ENCODE measurements around the gene ASTN2. TPM values are rescaled to one million over a fixed set of nuclear protein-coding genes. Genes with fewer than 3 reads are reported as not detected.
A peak's percentile ranks its signal among the peaks of the same experiment; 100 is the strongest.

ASTN2 gene
- total RNA-seq, 1 donor from 2014 or later, result 2.8 TPM

GRCh38 chr9:116646661-116647514 is 768.0 kb downstream of the ASTN2 start:
- peak; percentile 59 for DNase-seq
- H3K4me1 Mint-ChIP-seq, result no peaks in the 10 kb centered on the region
- no peaks in the 10 kb centered on the region for H3K9me3 Mint-ChIP-seq
- H3K4me3 Mint-ChIP-seq, result no peak overlapping the region
- no peaks in the 10 kb centered on the region for H3K36me3 Mint-ChIP-seq (ENCODE audit: low read depth)
- intact Hi-C loops (cut with micrococcal nuclease), result no loop called here
- H3K27me3 Mint-ChIP-seq, result no peaks in the 10 kb centered on the region
- H3K27ac Mint-ChIP-seq, result no peak overlapping the region

- Mint-ChIP-seq H3K4me3 (no peak overlapping the region), H3K27me3 (no peaks in the 10 kb centered on the region), H3K4me1 (no peaks in the 10 kb centered on the region), H3K36me3 (ENCODE audit: low read depth) (no peaks in the 10 kb centered on the region), H3K27ac (no peak overlapping the region), H3K9me3 (no peaks in the 10 kb centered on the region)
- no peak for DNase-seq
- intact Hi-C loops (cut with micrococcal nuclease), result no loop called here
These were observed 770.7 kb downstream of the ASTN2 start for GRCh38 chr9:116644091-116644688.

GRCh38 chr9:116643691-116644090 is 771.2 kb downstream of the ASTN2 start:
- no peak overlapping the region for H3K4me3 Mint-ChIP-seq
- no peaks in the 10 kb centered on the region for H3K27me3 Mint-ChIP-seq
- H3K36me3 Mint-ChIP-seq (ENCODE audit: low read depth), result no peaks in the 10 kb centered on the region
- intact Hi-C loops (cut with micrococcal nuclease), result no loop called here
- no peak for DNase-seq
- no peaks in the 10 kb centered on the region for H3K4me1 Mint-ChIP-seq
- no peak overlapping the region for H3K27ac Mint-ChIP-seq
- no peaks in the 10 kb centered on the region for H3K9me3 Mint-ChIP-seq

- intact Hi-C loops (cut with micrococcal nuclease), result no loop called here
- no peak overlapping the region for H3K4me3 Mint-ChIP-seq
- H3K9me3 Mint-ChIP-seq, result no peaks in the 10 kb centered on the region
- H3K27me3 Mint-ChIP-seq, result no peaks in the 10 kb centered on the region
- DNase-seq, result no peak
- no peak overlapping the region for H3K27ac Mint-ChIP-seq
- no peaks in the 10 kb centered on the region for H3K36me3 Mint-ChIP-seq (ENCODE audit: low read depth)
- no peaks in the 10 kb centered on the region for H3K4me1 Mint-ChIP-seq
These were observed 773.4 kb downstream of the ASTN2 start for GRCh38 chr9:116641292-116642059.

- no peak overlapping the region for H3K27ac Mint-ChIP-seq
- H3K27me3 Mint-ChIP-seq, result no peaks in the 10 kb centered on the region
- no peaks in the 10 kb centered on the region for H3K9me3 Mint-ChIP-seq
- no peaks in the 10 kb centered on the region for H3K36me3 Mint-ChIP-seq (ENCODE audit: low read depth)
- no peak for DNase-seq
- no peak overlapping the region for H3K4me3 Mint-ChIP-seq
- intact Hi-C loops (cut with micrococcal nuclease), result no loop called here
- no peaks in the 10 kb centered on the region for H3K4me1 Mint-ChIP-seq
These were observed 775.6 kb downstream of the ASTN2 start for GRCh38 chr9:116639251-116639741.

GRCh38 chr9:116635908-116636307 is 778.9 kb downstream of the ASTN2 start:
- DNase-seq, result no peak
- Mint-ChIP-seq H3K27ac (no peak overlapping the region), H3K4me1 (no peaks in the 10 kb centered on the region), H3K9me3 (no peaks in the 10 kb centered on the region), H3K27me3 (no peaks in the 10 kb centered on the region), H3K36me3 (ENCODE audit: low read depth) (no peaks in the 10 kb centered on the region), H3K4me3 (no peak overlapping the region)
- intact Hi-C loops (cut with micrococcal nuclease), result no loop called here

- intact Hi-C loops (cut with micrococcal nuclease), result no loop called here
- no peak overlapping the region for H3K4me3 Mint-ChIP-seq
- no peaks in the 10 kb centered on the region for H3K9me3 Mint-ChIP-seq
- no peaks in the 10 kb centered on the region for H3K4me1 Mint-ChIP-seq
- no peaks in the 10 kb centered on the region for H3K27me3 Mint-ChIP-seq
- H3K27ac Mint-ChIP-seq, result no peak overlapping the region
- DNase-seq, result no peak
- H3K36me3 Mint-ChIP-seq (ENCODE audit: low read depth), result no peaks in the 10 kb centered on the region
These were observed 781.6 kb downstream of the ASTN2 start for GRCh38 chr9:116632990-116633838.

GRCh38 chr9:116629634-116630033 is 785.2 kb downstream of the ASTN2 start:
- Mint-ChIP-seq H3K36me3 (ENCODE audit: low read depth) (no peaks in the 10 kb centered on the region), H3K9me3 (peaks cover 4% of the 10 kb centered on the region), H3K4me3 (no peak overlapping the region), H3K27me3 (no peaks in the 10 kb centered on the region), H3K4me1 (no peaks in the 10 kb centered on the region), H3K27ac (no peak overlapping the region)
- DNase-seq, result no peak
- intact Hi-C loops (cut with micrococcal nuclease), result no loop called here

- Mint-ChIP-seq H3K4me1 (no peaks in the 10 kb centered on the region), H3K27me3 (no peaks in the 10 kb centered on the region), H3K27ac (no peak overlapping the region), H3K9me3 (peaks cover 4% of the 10 kb centered on the region), H3K4me3 (no peak overlapping the region), H3K36me3 (ENCODE audit: low read depth) (no peaks in the 10 kb centered on the region)
- DNase-seq, result no peak
- intact Hi-C loops (cut with micrococcal nuclease), result no loop called here
These were observed 786.1 kb downstream of the ASTN2 start for GRCh38 chr9:116628716-116629115.

GRCh38 chr9:116627433-116627832 is 787.4 kb downstream of the ASTN2 start:
- Mint-ChIP-seq H3K36me3 (ENCODE audit: low read depth) (no peaks in the 10 kb centered on the region), H3K9me3 (peaks cover 4% of the 10 kb centered on the region), H3K4me1 (no peaks in the 10 kb centered on the region), H3K27ac (no peak overlapping the region), H3K27me3 (no peaks in the 10 kb centered on the region), H3K4me3 (no peak overlapping the region)
- intact Hi-C loops (cut with micrococcal nuclease), result no loop called here
- DNase-seq, result no peak

GRCh38 chr9:116626762-116627161 is 788.1 kb downstream of the ASTN2 start:
- Mint-ChIP-seq H3K27ac (no peak overlapping the region), H3K36me3 (ENCODE audit: low read depth) (no peaks in the 10 kb centered on the region), H3K27me3 (no peaks in the 10 kb centered on the region), H3K9me3 (peaks cover 4% of the 10 kb centered on the region), H3K4me1 (no peaks in the 10 kb centered on the region), H3K4me3 (no peak overlapping the region)
- no peak for DNase-seq
- intact Hi-C loops (cut with micrococcal nuclease), result no loop called here

- DNase-seq, result no peak
- Mint-ChIP-seq H3K9me3 (peaks cover 4% of the 10 kb centered on the region), H3K27ac (no peak overlapping the region), H3K4me1 (no peaks in the 10 kb centered on the region), H3K36me3 (ENCODE audit: low read depth) (no peaks in the 10 kb centered on the region), H3K27me3 (no peaks in the 10 kb centered on the region), H3K4me3 (no peak overlapping the region)
- intact Hi-C loops (cut with micrococcal nuclease), result no loop called here
These were observed 791.1 kb downstream of the ASTN2 start for GRCh38 chr9:116623715-116624114.

- H3K4me3 Mint-ChIP-seq, result no peak overlapping the region
- no peaks in the 10 kb centered on the region for H3K4me1 Mint-ChIP-seq
- H3K36me3 Mint-ChIP-seq (ENCODE audit: low read depth), result peaks cover 2% of the 10 kb centered on the region
- no peaks in the 10 kb centered on the region for H3K27me3 Mint-ChIP-seq
- no peak overlapping the region for H3K27ac Mint-ChIP-seq
- intact Hi-C loops (cut with micrococcal nuclease), result no loop called here
- DNase-seq, result no peak
- peaks cover 9% of the 10 kb centered on the region for H3K9me3 Mint-ChIP-seq
These were observed 797.5 kb downstream of the ASTN2 start for GRCh38 chr9:116617389-116617788.
